Islet precursor cell (in vitro differentiated cells): ENCODE results near the gene PRSS2.
A peak's percentile ranks its signal among the peaks of the same experiment; 100 is the strongest.

ENCODE experiments used
- DNase-seq: peaks from one replicate; pipeline ENCODE4 v3.0.0-alpha.2; 2018

Gene PRSS2

DNA sequence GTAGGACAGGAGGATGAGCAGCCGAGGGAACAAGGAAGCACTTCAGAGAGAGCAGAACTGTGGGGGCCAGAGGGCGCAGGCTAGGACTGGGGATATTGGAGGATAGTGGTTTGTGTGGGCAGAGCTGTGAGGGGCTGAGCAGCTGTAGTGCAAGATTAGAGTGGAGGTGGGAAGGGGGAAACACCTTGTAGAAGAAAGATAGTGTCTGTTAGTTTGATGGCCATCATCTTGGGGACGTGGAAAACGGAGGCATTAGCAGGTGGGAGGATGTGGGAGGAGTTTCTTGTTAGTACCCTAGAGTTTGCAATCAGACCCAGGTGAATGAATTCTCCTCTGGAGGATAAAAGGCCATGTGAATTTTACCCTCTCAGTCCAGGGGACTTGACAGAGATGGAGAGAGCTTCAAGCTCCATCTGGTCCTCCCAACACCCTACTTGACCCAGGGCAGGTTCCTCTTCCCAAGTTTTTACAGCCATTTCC, 34.0 kb downstream of the PRSS2 start:
- DNase-seq = peak; percentile 36

DNA sequence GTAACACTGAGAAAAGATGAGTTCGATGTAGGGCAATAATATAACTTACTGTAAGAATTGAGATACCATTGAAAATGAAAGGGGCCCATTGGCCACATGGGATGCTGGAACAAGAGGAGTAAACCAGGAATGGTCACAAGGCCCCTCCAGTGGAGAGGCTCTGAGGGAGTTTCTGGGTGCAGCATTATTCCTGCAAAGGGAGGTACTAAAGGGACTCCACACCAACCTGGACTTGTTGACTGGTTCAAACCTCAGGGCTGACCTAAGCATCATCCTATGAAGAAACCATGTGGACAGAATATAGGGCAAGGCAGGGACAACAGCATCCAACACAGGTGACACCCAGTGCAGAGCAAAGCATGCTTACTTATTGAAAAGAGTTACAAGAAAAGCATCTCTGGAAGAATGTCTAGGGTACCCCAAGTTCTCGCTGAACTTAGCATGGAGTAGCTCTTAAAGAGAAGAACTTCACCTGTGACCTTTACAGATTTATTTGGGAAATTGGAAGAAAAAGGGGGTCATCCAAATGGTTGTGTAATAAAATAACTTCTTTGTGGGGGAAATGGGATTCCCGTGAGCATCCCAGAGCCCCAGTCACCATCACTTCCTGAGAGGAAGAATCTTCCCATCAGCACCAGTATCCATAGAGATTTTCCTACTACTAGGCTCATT, 34.7 kb downstream of the PRSS2 start:
- DNase-seq = peak; percentile 22

DNA sequence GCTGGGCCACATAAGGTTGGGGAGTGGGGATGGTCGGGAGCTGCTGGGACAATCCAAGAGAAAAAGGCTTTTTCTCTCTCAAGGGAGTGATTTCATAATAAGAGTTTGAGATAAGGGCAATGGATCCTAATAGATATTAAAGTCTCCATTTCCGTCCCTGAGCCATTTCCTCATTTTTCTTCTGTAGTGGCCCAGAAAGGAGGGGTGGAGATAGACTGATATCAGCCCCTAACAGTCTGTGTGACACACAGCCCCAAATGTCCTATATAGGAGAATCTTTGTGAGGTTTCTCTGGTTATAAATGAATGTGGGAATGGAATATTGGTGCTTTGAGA, 35.2 kb downstream of the PRSS2 start:
- no peak for DNase-seq

DNA sequence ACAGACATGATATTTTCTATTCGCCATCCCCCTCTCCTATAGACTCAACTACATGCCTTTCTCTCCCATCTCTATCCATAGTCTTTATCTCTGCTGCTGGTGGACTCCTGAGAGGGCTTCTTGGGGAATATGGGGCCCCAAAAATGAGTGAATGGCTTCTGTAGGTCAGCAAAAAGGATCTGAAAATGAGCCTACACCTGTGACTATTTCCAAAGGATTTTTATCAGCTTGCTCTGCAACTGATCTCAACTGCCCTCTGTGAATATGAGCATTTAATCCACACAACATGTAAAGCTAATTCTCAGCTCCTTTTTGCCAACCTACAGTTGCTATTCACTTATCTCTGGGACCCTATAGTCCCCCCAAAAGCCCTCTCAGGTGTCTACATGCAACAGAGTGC, 36.2 kb downstream of the PRSS2 start:
- DNase-seq = no peak

DNA sequence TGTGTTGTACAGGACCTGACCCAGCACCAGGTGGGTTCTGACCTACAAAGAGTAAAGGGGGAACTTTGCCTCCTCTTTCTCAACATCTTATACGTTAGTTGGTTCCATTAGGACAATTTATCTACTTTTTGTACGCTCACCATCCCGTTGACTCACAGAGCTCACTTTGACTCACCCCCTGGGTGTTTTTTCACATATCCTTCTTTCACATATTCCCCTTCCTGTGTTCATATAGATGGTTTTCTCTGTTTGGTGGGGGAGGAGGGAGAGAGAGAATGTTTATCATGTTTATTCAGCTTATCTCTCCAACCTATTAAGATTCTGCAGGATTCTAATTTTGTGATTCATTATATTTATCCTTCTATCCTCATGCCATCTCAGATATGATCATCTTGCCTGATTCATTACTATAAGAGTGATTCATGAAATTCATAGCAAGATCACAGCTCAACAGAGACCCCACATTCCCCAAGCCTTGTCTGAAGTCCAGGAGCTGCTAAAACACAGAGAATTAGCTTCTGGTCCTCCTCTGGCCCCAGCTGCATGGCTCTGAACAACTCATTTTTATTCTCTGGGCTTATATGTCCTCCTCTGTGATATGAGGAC, 37.2 kb downstream of the PRSS2 start:
- DNase-seq = no peak

DNA sequence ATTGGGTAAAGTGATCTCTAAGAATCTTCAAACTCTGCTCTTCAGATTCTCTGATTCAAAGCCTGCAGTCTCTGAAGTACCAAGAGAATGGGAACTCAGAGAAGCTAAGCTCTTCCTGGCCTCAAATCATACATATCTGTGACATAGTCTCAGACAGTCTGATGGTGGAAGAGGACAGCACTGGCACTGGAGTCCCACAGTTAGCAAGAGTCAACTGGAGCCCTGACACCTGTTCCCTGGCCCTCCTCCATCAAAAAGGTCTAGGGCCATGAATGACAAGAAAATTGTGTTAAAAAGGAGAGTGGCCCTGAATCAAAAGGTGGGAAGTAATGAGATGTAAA, 37.7 kb downstream of the PRSS2 start:
- DNase-seq = no peak

DNA sequence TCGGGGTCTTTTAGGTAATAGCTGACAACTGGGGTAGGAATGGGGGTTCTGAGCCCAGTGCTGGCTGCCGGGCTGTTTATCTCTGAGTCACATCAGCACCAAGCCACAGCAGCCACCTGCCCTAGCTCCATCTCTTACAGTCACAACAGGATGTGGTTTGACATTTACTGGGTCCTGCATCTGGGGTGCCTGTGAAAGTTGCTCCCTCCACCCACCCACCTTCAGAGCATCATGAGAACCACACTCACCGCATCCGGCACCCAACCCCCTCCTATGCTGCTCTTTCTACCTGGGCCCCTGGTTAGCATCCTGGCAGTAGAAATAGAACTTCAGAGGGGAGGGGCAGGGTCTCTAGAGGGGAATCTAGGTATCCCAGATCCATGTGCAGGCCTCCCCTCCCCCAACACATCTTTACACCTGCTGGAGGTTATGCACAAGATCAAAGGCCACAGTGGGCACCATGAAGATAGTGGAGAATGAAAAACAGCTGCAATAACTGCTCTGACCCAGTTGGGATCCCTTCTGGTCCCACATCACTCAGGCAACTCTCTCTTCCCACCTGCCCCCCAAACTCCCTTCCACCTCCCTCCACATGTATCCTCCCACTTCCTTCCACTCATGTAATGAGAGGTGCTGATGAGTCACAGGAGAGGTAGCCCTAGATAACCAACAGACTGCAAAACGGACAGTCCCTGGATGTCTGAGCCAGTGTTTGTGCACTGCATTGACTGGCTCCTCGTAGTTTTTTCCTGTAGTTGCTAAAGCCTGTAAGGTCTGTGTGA, 38.2 kb downstream of the PRSS2 start:
- peak; percentile 86 for DNase-seq

DNA sequence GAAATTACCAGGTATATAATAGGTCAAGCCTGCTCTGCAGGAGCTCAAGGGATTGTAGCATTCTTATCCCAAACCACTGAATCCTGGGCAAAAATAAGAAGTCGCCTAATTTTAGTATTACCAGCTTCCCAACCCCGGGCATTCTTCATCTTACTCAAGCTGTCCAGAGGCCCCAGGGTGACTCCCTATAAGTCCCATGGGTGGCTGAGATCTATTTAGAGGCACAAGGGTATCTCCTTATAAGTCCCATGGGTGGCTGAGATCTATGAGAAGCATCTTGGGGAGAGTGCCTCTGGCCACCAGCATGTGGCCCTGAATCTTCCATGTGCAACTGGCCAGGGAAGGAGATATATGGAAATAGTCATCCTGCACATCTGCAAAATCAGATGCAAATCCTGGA, 38.9 kb downstream of the PRSS2 start:
- no peak for DNase-seq

DNA sequence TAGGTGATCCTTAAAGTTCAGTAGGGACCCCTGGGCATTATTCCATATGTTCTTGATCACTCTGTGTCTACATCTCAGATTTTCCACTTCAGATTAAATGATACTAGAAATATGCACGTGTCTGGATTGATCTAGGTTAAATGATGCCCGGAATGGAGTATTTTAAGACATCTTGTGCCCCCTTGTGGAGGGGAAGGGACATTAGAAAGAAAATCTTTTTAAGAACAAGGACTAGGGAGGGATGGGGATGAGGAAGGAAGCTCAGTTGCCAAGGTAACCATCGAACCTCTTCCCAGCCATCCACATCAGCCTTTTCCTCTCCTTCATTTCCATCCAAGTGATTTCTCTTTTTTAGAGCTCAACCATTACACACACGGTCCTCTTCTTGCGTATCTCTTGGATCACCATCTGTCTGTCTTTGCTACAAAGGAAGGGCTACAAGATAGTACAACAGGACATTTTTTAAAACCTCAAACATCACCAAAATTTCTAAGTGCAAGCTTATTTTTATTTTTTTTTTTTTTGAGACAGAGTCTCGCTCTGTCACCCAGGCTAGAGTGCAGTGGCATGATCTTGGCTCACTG, 40.5 kb downstream of the PRSS2 start:
- DNase-seq = peak; percentile 55

DNA sequence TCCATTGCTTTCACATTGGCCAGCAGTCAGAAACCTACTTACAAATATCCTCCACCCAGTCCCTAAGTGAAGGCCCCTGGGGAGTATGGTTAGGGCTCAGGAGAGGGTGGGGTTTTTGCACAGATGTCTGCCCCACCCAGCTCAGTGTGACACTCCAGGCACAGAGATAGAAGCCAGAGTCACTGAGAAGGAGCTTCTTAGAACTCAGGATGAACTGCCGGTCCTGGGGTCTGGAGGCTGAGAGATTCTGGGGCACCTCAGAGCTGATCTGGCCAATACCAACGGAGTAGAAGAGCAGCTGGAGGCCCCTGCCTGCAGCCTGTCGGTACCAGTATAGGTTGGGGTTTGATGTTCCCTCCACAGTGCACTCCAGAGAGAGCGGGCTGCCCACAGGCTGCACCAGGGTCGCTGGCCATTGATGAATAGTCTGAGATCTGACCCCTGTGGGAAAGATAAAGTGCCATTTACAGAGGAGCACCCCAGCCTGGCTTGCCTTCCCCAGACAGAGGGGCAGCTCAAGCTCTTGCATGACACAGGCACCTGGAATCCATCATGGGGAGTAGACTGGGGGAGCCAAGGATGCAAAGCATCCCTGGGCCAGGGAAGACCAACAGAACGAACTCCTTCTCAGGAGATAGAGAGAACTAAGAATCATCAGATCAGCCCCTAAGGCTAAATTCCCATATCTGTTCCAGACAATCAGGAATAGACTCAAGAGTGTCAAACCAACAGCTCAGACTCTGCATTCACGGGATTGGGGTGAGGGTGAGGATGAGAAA, 41.9 kb downstream of the PRSS2 start:
- DNase-seq = peak; percentile 97

DNA sequence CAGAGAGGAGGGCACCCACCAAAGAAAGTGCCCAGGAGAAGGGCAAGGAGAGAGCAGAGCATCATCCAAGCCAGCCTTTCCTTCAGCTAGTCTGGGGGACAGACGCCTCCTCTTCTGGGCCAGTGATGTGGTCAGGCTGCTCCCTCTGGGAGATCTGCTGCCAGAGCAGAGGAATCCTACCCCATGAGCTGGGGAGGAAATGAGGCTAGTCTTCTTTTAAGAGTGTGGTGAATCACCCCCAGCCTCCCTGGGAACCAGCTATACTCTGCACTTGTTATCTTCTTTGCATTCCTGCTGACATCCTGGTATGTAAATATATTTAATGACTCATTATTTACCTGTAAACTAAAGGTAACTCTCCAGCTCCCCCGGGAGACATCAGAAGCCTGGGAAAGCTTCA, 42.5 kb downstream of the PRSS2 start:
- peak; percentile 97 for DNase-seq

DNA sequence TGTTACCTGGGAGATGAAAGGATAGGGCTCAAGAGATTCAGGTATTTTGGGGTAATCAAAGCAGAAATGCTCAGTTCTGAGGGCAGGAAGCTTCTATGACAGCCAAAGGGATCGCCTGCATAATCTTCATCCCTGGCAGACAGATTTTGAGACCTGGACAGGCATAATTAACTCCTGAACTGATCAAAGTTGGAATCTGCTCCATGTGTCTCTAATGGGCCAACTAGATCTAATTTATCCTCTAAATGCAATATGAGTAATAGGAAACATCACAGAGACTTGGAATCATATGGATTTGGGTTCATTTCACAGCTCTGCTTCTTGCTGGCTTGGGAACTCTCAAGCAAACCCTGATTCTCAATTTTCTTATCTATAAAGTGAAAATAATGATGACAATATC, 42.9 kb downstream of the PRSS2 start:
- DNase-seq = no peak

DNA sequence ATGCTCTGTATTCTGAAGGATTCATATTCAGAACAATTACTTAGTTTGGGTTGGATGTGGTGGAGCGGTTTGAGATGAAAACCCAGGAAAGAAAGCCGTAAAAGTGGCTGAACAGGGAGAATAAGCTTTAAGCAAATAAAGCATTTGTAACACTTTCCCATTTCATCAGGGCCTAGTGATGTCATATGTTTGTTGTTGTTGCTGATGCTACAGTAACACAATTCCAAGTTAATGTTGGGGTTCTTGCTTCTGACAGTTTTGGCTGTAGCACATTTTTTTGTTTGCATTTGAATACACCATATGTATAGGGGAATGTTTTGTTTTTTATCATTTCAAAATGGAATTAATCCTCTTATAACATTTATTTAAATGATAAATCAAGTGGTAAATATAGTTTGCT, 43.7 kb downstream of the PRSS2 start:
- DNase-seq = no peak

DNA sequence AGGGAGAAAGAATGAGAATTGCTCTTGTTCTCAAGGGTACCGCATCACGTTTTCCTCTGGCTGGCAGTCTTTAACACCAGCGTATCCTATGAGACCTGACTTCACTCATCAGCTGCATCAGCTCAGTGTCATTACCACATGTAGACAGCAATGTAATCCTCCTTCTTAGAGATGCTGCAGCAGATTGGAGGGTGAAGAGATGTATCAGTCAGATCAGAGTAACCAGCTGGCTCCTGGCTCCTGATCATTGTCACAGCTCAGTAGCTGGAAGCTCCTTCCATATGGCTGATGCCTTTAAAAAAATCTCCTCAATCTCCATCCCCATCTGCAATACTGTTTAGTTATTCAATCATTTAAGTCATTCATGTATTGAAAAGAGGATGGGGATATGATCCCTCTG, 44.4 kb downstream of the PRSS2 start:
- DNase-seq = no peak

DNA sequence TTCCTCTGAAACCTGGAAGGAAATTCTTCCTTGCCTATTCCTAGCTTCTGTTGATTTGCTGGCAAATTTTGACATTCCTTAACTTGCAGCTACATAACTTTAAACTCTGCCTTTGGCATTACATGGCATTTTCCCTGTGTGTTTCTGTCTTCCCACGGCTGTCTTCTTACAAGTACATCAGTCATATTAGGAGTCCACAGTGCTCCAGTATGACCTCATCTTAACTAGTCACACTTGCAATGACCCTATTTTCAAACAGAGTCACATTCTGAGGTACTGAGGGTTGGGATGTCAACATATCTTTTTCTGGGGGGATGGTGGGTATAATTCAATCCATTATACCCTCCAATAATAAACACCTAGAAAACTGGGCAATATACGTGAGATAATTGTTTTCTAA, 46.7 kb downstream of the PRSS2 start:
- DNase-seq = no peak

DNA sequence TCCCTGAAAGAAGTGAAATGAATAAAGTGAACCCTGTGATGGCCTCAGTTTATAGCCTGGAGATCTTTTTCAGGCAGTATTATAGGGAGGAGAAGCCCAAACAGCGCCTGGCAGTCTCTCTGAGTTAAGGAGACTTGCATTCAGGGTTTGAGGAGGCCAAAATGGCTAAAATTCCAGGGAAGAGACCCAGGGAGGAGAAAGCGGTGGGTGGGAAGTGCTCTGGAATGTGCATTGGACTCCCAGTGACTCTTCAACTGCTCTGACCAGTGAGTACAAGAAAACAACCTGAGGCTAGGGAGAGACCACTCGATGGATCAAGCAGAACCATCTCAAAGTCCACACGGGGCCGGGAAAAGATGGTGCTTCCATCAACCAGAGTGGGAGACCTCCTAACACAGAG, 48.8 kb downstream of the PRSS2 start:
- no peak for DNase-seq

DNA sequence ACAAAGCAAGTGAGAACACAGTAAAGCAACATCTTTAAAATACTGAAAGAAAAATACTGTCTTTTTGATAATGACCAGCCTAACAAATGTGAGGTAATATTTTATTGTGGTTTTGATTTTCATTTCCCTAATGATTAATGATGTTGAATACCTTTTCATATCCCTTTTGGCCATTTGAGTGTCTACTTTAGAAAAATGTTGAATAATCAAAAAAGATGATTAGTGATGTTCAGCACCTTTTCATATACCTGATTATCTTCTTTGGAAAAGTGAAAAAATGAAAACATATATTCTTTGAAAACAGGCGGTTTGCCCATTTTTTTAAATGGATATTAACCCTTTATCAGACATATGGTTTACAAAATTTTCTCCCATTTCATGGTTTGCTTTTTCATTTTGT, 51.9 kb downstream of the PRSS2 start:
- DNase-seq = no peak
